Parathyroid adenoma (tissue), 2 donors: ENCODE results near the gene EDNRA.

Experiments used
- H2AFZ ChIP-seq: fragments of 300-600 bp; sonication (generic); one replicate; pipeline ENCODE4 v1.7.0; 2017; ENCODE audit warnings: antibody characterized with exemption, mild to moderate bottlenecking
- H3K27ac ChIP-seq: fragments of 300-600 bp; sonication (generic); one replicate; pipeline ENCODE4 v1.7.0; 2017
- H3K27me3 ChIP-seq: fragments of 300-600 bp; sonication (generic); one replicate; pipeline ENCODE4 v1.7.0; 2017; ENCODE audit warnings: low read length; ENCODE audit not compliant: control insufficient read depth, insufficient read depth
- H3K36me3 ChIP-seq: fragments of 300-600 bp; sonication (generic); one replicate; pipeline ENCODE4 v1.7.0; 2017; ENCODE audit warnings: low read length; ENCODE audit not compliant: control insufficient read depth, insufficient read depth
- H3K4me1 ChIP-seq: fragments of 300-600 bp; sonication (generic); one replicate; pipeline ENCODE4 v1.7.0; 2017; ENCODE audit warnings: control low read depth
- H3K4me2 ChIP-seq: fragments of 300-600 bp; sonication (generic); one replicate; pipeline ENCODE4 v1.7.0; 2017; ENCODE audit warnings: low read length
- H3K4me3 ChIP-seq: fragments of 300-600 bp; sonication (generic); one replicate; pipeline ENCODE4 v1.7.0; 2017; ENCODE audit warnings: low read depth, low read length
- H3K79me2 ChIP-seq: fragments of 300-600 bp; sonication (generic); one replicate; pipeline ENCODE4 v1.7.0; 2017; ENCODE audit warnings: control low read depth
- H3K9ac ChIP-seq: fragments of 300-600 bp; sonication (generic); one replicate; pipeline ENCODE4 v1.7.0; 2017; ENCODE audit warnings: mild to moderate bottlenecking
- H3K9me3 ChIP-seq: fragments of 300-600 bp; sonication (generic); one replicate; pipeline ENCODE4 v1.7.0; 2017; ENCODE audit warnings: low read length; ENCODE audit not compliant: control insufficient read depth
- TF ChIP-seq, protein P1 (sequence below): fragments of 300-600 bp; sonication (generic); IDR thresholded peaks from one replicate; pipeline ENCODE4 v1.7.0; 2017; ENCODE audit warnings: antibody characterized with exemption, mild to moderate bottlenecking
- donor health status: primary hyperparathyroidism.

EDNRA gene

DNA sequence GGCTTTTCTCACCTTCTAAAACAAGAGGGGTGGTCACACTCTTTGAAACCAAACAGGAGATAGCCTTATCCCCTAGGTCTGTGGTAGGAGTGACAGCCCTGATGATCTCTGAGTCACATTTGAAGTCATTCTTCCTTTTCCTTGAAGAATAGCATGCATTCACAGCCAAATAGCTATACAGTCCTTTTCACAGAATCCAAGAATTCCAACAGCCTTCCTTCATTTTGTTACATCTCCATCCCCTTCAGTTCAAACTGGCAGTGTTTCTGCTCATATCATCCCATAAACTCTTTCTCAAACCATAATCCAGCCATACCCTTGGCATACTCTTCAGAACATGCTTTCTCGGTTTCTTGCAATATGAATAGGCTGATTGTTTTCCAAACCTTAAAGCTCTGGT is 103.0 kb downstream of the EDNRA start:
- H3K36me3 ChIP-seq: no peaks in the 10 kb centered on the region
- H3K27ac ChIP-seq: no peak overlapping the region
- H3K9me3 ChIP-seq: no peaks in the 10 kb centered on the region
- no peak overlapping the region for H2AFZ ChIP-seq
- no peak overlapping the region for H3K9ac ChIP-seq
- no peaks in the 10 kb centered on the region for H3K4me1 ChIP-seq
- no peak overlapping the region for H3K4me2 ChIP-seq
- no peaks in the 10 kb centered on the region for H3K27me3 ChIP-seq
- H3K79me2 ChIP-seq: peaks cover 2% of the 10 kb centered on the region
- H3K4me3 ChIP-seq: no peak overlapping the region
- TF ChIP-seq, protein P1, sequence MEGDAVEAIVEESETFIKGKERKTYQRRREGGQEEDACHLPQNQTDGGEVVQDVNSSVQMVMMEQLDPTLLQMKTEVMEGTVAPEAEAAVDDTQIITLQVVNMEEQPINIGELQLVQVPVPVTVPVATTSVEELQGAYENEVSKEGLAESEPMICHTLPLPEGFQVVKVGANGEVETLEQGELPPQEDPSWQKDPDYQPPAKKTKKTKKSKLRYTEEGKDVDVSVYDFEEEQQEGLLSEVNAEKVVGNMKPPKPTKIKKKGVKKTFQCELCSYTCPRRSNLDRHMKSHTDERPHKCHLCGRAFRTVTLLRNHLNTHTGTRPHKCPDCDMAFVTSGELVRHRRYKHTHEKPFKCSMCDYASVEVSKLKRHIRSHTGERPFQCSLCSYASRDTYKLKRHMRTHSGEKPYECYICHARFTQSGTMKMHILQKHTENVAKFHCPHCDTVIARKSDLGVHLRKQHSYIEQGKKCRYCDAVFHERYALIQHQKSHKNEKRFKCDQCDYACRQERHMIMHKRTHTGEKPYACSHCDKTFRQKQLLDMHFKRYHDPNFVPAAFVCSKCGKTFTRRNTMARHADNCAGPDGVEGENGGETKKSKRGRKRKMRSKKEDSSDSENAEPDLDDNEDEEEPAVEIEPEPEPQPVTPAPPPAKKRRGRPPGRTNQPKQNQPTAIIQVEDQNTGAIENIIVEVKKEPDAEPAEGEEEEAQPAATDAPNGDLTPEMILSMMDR: no peak

DNA sequence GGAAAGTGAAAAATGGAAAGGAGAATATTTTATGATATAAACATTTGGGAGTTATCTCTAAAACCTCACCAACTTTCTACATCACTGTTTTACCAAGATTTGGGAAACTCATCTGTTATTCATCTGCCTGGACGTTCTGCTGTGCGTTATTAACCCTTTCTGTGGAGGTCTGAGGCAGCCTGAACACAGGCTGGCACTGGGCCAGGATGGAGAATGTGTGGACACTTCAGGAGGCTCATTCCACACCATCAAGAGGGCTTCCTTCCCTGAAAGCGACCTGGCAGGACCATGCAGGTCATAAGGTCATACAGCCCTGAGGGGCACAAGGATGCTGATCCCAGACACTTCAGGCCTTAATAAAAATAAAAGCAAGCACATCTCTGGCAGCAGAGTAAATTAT is 105.1 kb downstream of the EDNRA start:
- Histone ChIP-seq H3K27ac (no peak overlapping the region), H3K4me1 (no peaks in the 10 kb centered on the region), H3K4me3 (no peak overlapping the region), H2AFZ (no peak overlapping the region), H3K9me3 (no peaks in the 10 kb centered on the region), H3K27me3 (no peaks in the 10 kb centered on the region), H3K4me2 (no peak overlapping the region), H3K79me2 (peaks cover 2% of the 10 kb centered on the region), H3K9ac (no peak overlapping the region), H3K36me3 (no peaks in the 10 kb centered on the region)
- TF ChIP-seq, protein P1: no peak

DNA sequence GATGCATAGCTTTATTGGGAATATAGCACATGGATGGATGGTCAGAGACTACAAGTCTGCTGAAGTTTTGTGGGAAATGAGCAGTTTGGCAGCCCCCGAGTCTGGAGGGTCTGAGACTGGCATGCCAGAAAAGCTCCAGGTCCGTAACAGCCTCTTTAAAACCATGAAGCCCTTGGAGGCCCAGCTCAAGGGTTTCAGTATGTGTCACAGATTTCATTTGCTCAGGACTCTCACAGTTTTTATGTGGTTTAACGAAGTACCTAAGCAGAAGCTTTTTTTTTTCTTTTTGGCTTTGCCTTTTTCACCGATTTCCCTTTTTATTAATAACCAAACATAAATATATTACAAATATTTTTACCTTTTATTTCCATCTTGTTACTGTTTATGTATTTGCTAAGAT is 105.7 kb downstream of the EDNRA start:
- Histone ChIP-seq H2AFZ (no peak overlapping the region), H3K4me2 (no peak overlapping the region), H3K9me3 (no peaks in the 10 kb centered on the region), H3K27me3 (no peaks in the 10 kb centered on the region), H3K79me2 (peaks cover 2% of the 10 kb centered on the region), H3K4me3 (no peak overlapping the region), H3K4me1 (no peaks in the 10 kb centered on the region), H3K36me3 (no peaks in the 10 kb centered on the region), H3K9ac (no peak overlapping the region), H3K27ac (no peak overlapping the region)
- TF ChIP-seq, protein P1: no peak

DNA sequence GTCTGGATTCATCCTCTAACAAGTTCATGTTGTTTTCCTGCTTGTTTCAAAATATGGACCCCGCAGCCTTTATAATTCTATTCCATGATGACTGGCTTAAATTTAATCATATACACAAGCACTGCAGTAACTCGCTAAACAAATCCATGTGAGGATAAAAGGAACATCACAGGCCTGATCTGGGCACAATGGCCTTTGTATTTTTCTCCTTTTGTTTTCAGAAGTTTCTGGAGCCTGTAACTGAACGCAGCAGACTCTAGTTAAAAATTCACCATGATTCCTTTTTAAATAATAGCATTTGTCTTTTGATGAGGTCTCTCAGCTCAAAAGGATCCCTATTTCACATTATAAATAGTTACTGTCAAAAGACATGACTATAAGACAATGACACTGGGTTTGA is 106.1 kb downstream of the EDNRA start:
- Histone ChIP-seq H3K4me2 (no peak overlapping the region), H3K9ac (no peak overlapping the region), H3K4me1 (no peaks in the 10 kb centered on the region), H3K36me3 (no peaks in the 10 kb centered on the region), H3K27ac (no peak overlapping the region), H2AFZ (no peak overlapping the region), H3K9me3 (no peaks in the 10 kb centered on the region), H3K79me2 (peaks cover 2% of the 10 kb centered on the region), H3K4me3 (no peak overlapping the region), H3K27me3 (no peaks in the 10 kb centered on the region)
- TF ChIP-seq, protein P1: no peak

DNA sequence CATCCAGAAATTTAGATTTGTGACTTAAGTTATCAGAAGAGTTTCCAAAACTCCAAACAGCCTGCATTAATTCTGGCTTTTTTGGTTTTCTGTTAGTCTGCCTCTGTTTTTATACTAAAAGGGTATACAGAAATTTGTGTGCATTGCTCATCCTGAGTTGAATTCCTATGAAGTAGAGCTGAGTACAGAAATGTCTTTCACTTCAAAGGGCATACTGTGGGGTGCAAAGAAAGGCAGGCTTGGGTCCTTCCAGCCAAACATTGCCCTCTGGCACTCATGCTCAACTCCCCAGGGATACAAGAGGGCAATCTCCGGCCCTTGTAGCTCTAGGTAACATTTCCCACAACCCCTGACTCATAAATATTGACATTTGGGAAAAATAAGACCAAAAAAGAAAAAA is 108.7 kb downstream of the EDNRA start:
- no peak overlapping the region for H3K4me3 ChIP-seq
- TF ChIP-seq, protein P1: no peak

More for the DNA sequence above, 108.7 kb downstream of the EDNRA start:
- Histone ChIP-seq H3K27ac (no peak overlapping the region), H3K79me2 (peaks cover 2% of the 10 kb centered on the region), H3K27me3 (no peaks in the 10 kb centered on the region), H3K4me2 (no peak overlapping the region), H3K4me1 (no peaks in the 10 kb centered on the region), H2AFZ (peak overlapping the region; percentile 41), H3K9ac (no peak overlapping the region), H3K36me3 (no peaks in the 10 kb centered on the region), H3K9me3 (no peaks in the 10 kb centered on the region)
